ENCODE measurements around the gene RNF167.
A peak's percentile ranks its signal among the peaks of the same experiment; 100 is the strongest.

- TF ChIP-seq POLR2A (IDR thresholded peaks at IDR 0.05; ENCODE audit: low read depth, low read length) (no peak), POLR2AphosphoS5 (IDR thresholded peaks at IDR 0.05; ENCODE audit: low read depth, low read length) (peak; percentile 62; the same call in 1 of the 2 replicates)
Observed at GRCh38 chr17:4940555-4941318, 669 bp downstream of the RNF167 start.

Data from GM12892 (cell line).